ENCODE results near the gene SYT17.
"Not testable (repeated sequence)": the region's sequence is repeated elsewhere in the genome, so short reads cannot be mapped to it uniquely, and the experiment has no call there.

Gene SYT17

DNA sequence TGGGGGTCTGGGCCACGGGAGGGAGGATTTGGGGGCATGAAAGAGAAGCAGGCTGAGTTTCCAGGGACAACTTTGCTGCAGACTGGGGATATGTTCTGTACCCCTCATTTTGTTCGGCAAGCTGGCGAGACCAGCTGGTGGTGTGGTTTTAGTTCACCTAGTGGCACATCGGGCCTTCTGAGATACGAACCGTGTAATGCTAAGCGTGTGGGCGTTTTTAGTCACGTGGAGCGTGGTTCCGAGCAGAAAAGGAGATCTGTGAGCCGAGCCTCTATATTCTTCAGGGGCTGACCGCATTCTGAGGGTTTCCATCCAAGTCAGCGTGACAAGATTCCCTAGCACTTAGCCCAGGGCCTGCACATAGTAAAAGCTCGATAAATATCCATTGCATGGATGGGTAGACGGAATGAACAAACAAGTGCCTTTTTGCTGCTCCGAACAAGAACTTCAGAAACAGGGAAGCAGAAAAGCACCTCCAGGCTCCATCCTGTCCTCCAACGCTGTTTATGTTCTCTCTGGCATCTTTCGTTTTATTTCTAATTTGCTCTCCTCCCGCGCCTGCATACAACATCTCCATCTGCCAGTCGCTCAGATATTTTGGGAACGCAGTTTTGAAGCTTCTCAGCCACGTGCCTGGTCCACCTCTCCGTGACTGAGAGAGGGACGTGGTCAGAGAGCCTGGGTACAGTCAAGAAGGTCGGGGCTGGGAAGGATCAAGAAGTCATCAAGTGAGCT is 5.8 kb downstream of the SYT17 start:
- DNase-seq (ENCODE audit: low read depth in 2 of 2), result no peak

DNA sequence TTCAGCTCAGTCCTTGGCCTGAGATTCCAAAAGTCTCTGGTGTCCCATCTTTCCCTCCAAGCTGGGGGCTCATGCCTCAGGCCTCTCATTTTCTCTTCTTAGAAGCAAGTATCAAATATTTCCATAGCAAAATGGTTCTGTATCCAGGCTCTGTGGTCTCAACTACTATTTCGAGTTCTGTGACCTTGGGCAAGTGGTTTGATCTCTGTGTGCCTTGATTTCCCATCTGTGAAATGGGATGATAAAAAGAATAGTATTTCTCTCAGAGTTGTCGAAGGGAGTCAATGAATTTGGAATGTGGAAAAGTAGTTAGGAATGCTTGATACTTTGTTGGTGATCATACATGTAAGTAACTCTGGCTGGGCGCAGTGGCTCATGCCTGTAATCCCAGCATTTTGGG is 6.4 kb downstream of the SYT17 start:
- DNase-seq (ENCODE audit: low read depth in 2 of 2), result no peak

DNA sequence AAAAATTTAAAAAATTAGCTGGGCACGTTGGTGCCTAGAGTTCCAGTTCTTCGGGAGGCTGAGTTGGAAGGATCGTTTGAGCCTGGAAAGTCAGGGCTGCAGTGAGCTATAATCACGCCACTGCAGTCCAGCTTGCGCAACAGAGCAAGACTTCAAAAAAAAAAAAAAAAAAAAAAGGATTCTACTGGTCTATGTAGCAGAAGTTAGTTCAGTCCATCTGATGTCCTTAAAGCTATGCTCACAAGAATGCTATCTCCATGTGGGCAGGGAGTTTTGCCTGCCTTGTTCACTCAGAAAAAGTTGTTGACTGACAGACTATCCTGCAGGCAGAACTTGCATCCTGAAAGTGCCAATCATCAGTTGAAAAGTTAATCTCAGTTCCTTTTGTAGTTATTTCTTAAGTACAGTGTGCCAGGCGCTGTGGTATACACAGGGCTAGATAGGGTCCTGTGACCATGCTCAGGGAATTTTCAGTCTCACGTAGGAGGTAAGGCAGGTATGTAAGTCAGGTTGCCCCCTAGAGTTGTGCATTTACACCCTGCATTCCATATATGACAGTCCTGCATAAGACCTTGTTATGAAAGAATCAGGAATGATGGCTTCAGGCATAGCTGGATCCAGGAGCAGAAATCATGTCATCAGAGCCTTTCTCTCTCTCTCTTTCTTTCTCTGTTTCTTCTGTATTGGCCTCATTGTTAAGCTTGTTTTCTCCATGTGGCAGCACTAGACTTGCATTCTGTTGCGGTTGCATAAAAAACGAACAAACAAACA is 7.6 kb downstream of the SYT17 start:
- no peak for DNase-seq (ENCODE audit: low read depth in 2 of 2)

DNA sequence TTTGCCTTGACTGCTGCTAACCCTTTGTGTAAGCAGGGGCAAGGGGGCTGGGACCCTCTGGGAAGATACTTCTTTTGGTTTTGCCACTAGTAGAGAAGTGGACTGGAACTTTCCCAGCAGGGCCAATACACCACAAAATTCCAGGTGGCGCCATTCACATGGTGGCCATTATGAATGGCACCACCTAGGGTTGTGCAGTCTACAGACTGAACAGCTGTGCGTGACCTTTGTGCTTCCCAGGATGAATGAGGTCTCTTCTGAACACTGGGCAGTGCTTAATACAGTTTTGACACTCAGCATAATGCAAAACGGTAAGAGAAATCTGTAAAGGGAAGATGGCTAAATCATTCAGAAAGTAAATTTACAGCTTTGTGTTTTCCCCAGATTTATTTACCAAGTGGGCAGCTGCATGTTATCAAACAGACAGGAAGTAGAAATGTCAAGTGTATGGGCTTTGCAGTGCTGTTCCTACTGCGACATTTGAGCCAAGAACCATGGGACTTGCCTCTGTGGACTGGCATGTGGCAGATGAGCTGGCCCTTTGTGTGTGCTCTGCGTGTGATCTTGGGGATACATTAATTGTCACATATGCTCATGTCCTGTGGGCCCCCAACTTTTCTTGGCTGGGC is 9.2 kb downstream of the SYT17 start:
- no peak for DNase-seq (ENCODE audit: low read depth in 2 of 2)

GRCh38 chr16:19179546-19180490 is 11.8 kb downstream of the SYT17 start:
- no peak for DNase-seq (ENCODE audit: low read depth in 2 of 2)

GRCh38 chr16:19180741-19181140 is 12.7 kb downstream of the SYT17 start:
- no peak for DNase-seq (ENCODE audit: low read depth in 2 of 2)

DNA sequence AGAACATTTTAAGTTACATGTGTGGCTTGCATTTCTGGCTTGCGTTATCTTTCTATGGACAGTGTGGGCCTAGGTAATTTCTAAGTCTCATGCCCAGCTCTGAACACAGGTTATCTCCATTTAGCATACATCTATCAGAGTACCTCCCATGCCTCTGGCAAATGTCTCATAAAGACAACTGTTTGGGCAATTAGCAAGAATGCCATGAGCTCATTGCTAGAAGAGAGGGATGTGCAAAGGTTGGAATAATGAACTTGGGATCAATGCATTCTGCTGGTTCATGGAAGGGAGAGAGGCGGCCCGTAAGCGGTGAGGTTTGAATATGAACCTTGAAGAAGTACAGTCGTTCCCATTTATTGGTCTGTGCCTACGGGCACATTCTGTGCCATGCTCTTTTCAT is 14.4 kb downstream of the SYT17 start:
- DNase-seq (ENCODE audit: low read depth in 2 of 2), result no peak

DNA sequence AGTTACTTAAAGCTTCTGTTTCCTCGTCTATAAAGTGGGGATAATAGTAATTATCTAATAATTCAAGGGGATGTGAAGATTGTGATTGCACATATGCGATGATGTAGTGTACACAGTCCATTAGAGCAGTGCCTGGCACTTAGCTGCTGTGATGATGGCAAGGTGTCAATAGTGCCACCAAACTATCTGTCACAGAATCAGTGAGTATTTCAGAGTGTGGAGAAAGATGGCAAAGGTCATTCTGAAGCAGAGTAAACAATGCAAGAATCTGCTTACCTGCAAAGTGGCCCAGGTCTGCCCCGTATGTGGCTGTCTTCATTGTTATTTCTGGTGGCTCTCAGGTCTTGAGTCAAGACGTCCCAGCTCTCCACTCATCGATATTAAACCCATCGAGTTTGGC is 15.1 kb downstream of the SYT17 start:
- DNase-seq (ENCODE audit: low read depth in 2 of 2), result no peak

- no peak for DNase-seq (ENCODE audit: low read depth in 2 of 2)
Observed at GRCh38 chr16:19184823-19185509, 16.9 kb downstream of the SYT17 start.

GRCh38 chr16:19185510-19185851 is 17.4 kb downstream of the SYT17 start:
- DNase-seq (ENCODE audit: low read depth in 2 of 2), result no peak

- no peak for DNase-seq (ENCODE audit: low read depth in 2 of 2)
Observed at GRCh38 chr16:19186408-19186807, 18.4 kb downstream of the SYT17 start.

- DNase-seq (ENCODE audit: low read depth in 2 of 2), result not testable (repeated sequence)
Observed at GRCh38 chr16:19187961-19188360, 19.9 kb downstream of the SYT17 start.

- DNase-seq (ENCODE audit: low read depth in 2 of 2), result no peak
Observed at GRCh38 chr16:19188406-19188805, 20.4 kb downstream of the SYT17 start.

GRCh38 chr16:19192865-19193264 is 24.8 kb downstream of the SYT17 start:
- DNase-seq (ENCODE audit: low read depth in 2 of 2), result no peak

DNA sequence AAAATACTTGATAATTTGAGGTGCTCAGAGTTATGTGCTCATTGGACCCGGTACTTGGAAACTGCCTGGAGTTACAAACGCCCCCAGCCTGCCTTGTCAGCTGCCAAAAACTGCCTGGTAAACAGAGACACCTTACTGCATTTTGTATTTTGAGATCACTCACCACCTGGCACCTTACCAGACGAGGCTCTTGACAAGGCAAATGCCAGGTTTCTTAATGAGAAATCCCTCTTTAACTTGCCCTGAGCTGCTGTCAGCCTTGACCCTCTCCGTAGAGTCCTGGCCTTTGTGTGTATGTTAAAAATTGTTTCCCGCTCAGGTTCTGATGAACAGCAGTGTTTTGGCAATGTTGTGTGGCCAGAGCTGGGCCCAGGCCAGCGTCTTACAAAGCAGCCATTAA is 28.8 kb downstream of the SYT17 start:
- no peak for DNase-seq (ENCODE audit: low read depth in 2 of 2)

GRCh38 chr16:19203374-19203966 is 35.4 kb downstream of the SYT17 start:
- no peak for DNase-seq (ENCODE audit: low read depth in 2 of 2)

GRCh38 chr16:19210280-19210924 is 42.4 kb downstream of the SYT17 start:
- no peak for DNase-seq (ENCODE audit: low read depth in 2 of 2)

DNA sequence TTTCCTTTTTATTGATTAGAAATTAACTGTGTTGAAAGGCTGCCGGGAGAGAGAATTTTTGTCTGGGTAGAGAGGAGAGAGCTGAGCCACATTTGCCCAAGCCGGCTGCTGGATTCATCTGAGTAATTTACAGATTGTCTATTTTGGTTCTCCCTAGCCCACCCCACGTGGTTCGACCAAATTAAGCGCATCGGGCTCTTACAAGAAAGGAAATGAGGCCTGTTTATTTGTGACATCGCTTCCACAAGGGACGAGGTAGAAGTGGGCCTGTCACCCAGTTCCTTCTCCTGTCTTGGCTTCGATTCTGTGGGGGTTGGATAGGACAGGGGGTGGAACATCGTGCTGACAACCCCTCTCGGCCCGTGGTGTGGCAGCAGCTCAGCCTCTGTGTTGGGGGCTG is 42.9 kb downstream of the SYT17 start:
- DNase-seq (ENCODE audit: low read depth in 2 of 2), result no peak

GRCh38 chr16:19212059-19212458 is 44.0 kb downstream of the SYT17 start:
- no peak for DNase-seq (ENCODE audit: low read depth in 2 of 2)

- DNase-seq (ENCODE audit: low read depth in 2 of 2), result no peak
Observed at GRCh38 chr16:19213885-19214284, 45.8 kb downstream of the SYT17 start.

Measured in stimulated activated CD8-positive, alpha-beta memory T cell treated with anti-CD3 and anti-CD28 coated beads, Interleukin-7, amount 100 ng/mL, for 4 hours (primary cell).